Keratinocyte (primary cell): ENCODE data around the gene UBASH3B. TPM values are rescaled to one million over a fixed set of nuclear protein-coding genes. Genes with fewer than 3 reads are reported as not detected.
A peak's percentile ranks its signal among the peaks of the same experiment; 100 is the strongest.

ENCODE experiments used
- DNase-seq: peaks from one replicate; pipeline ENCODE4 v3.0.0-alpha.2; 2011; ENCODE audit warnings: low read depth, missing footprints, low spot score
- FAIRE-seq: peaks from 2 replicates; lab custom pipeline; 2011; peaks lifted over from hg19 to GRCh38; lab: Jason Lieb, UNC
- H2AFZ ChIP-seq: 2 replicates; pipeline ENCODE4 v1.6.0; 2012; ENCODE audit warnings: low read length, control low read depth, inconsistent platforms; ENCODE audit not compliant: control insufficient read depth
- H3K27ac ChIP-seq: 2 replicates; pipeline ENCODE4 v1.5.1; 2011; ENCODE audit warnings: low read length; ENCODE audit not compliant: control insufficient read depth, insufficient read depth
- H3K27me3 ChIP-seq: 3 replicates; pipeline ENCODE4 v1.6.0; 2011; ENCODE audit warnings: low read length; ENCODE audit not compliant: control insufficient read depth, insufficient read depth; ENCODE audit errors: extremely low read depth
- H3K36me3 ChIP-seq, 2 experiments: 2 replicates in 1 of 2; 3 replicates in 1 of 2; pipeline ENCODE4 v1.5.1; 2011; ENCODE audit warnings: low read length in 2 of 2, mild to moderate bottlenecking in 1 of 2; ENCODE audit not compliant: control insufficient read depth in 2 of 2, insufficient read depth in 2 of 2; ENCODE audit errors: extremely low read depth in 1 of 2
- H3K4me1 ChIP-seq: 3 replicates; pipeline ENCODE4 v1.5.1; 2011; ENCODE audit warnings: low read length; ENCODE audit not compliant: control insufficient read depth, insufficient read depth; ENCODE audit errors: extremely low read depth
- H3K4me2 ChIP-seq: 3 replicates; pipeline ENCODE4 v1.6.0; 2011; ENCODE audit warnings: low read depth, low read length; ENCODE audit not compliant: control insufficient read depth, insufficient read depth; ENCODE audit errors: extremely low read depth
- H3K4me3 ChIP-seq, 3 experiments: fragments of 200-600 bp in 1 of 3; sonication (generic) in 1 of 3; 2 replicates in 2 of 3; 3 replicates in 1 of 3; pipeline ENCODE4 v1.5.1; 2011 to 2016; ENCODE audit warnings: low read length in 3 of 3, mild to moderate bottlenecking in 3 of 3, control low read depth in 2 of 3, inconsistent platforms in 1 of 3, low read depth in 1 of 3, mixed read lengths in 1 of 3, mixed run types in 1 of 3, moderate library complexity in 1 of 3; ENCODE audit not compliant: control insufficient read depth in 2 of 3, insufficient read depth in 2 of 3; ENCODE audit errors: extremely low read depth in 1 of 3
- H3K79me2 ChIP-seq: 2 replicates; pipeline ENCODE4 v1.6.0; 2012; ENCODE audit warnings: low read length; ENCODE audit not compliant: control insufficient read depth, insufficient read depth
- H3K9ac ChIP-seq: 3 replicates; pipeline ENCODE4 v1.6.0; 2011; ENCODE audit warnings: low read length; ENCODE audit not compliant: control insufficient read depth, insufficient read depth; ENCODE audit errors: extremely low read depth
- H3K9me1 ChIP-seq: 3 replicates; pipeline ENCODE4 v1.6.0; 2011; ENCODE audit warnings: low read length; ENCODE audit not compliant: control insufficient read depth, insufficient read depth; ENCODE audit errors: extremely low read depth
- H3K9me3 ChIP-seq: 2 replicates; pipeline ENCODE4 v1.5.1; 2012; ENCODE audit warnings: low read depth, low read length; ENCODE audit not compliant: control insufficient read depth
- H4K20me1 ChIP-seq: 3 replicates; pipeline ENCODE4 v1.6.0; 2011; ENCODE audit warnings: low read length; ENCODE audit not compliant: control insufficient read depth, insufficient read depth; ENCODE audit errors: extremely low read depth
- CTCF ChIP-seq, 3 experiments: IDR thresholded peaks in 1 of 3; conservative IDR thresholded peaks in 1 of 3; optimal IDR thresholded peaks in 1 of 3; 2 replicates in 2 of 3; 3 replicates in 1 of 3; pipeline versions ENCODE3 to v1.5.1; 2011; ENCODE audit warnings: low read length in 3 of 3, mild to moderate bottlenecking in 3 of 3, moderate library complexity in 2 of 3, control low read depth in 1 of 3, inconsistent platforms in 1 of 3; ENCODE audit not compliant: insufficient read depth in 2 of 3; ENCODE audit errors: extremely low read depth in 1 of 3
- EZH2 ChIP-seq: IDR thresholded peaks from one replicate; pipeline ENCODE4 v1.6.1; 2012; ENCODE audit warnings: inconsistent platforms, mild to moderate bottlenecking, low read length, moderate library complexity
- dilution Hi-C: fragments of 300-500 bp; cut with MboI; formaldehyde crosslinking; loops from one replicate; pipeline ENCODE4 v1.7.0; 2020; ENCODE audit warnings: low sequenced_read_pairs; ENCODE audit not compliant: extremely low pct_ligation_motif_present
- polyA plus RNA-seq, 5 experiments: library from polyadenylated mRNA; depleted of rRNA in 3 of 5; stranded (reverse) in 3 of 5; stranded (forward) in 1 of 5; unstranded in 1 of 5; fragments of >200 nt; gene quantifications; 1 replicate in 1 of 5; 2 replicates in 3 of 5; 3 replicates in 1 of 5; pipeline versions ENCODE4 v1.2.1 to v1.2.3, GENCODE V29; 2011 to 2012; ENCODE audit warnings: missing spikeins in 2 of 5, low read depth in 1 of 5, low replicate concordance in 1 of 5

Gene UBASH3B
- polyA plus RNA-seq, 1 donor (not counting 4 experiments of a cell fraction or from before 2014, with no cell fraction given): 25.0 TPM

- H2AFZ ChIP-seq: no peak overlapping the region
- no peaks in the 10 kb centered on the region for H3K27me3 ChIP-seq
- dilution Hi-C loops: no loop called here
- H4K20me1 ChIP-seq: no peaks in the 10 kb centered on the region
- no peak overlapping the region for H3K4me3 ChIP-seq
- TF ChIP-seq EZH2: no peak
- no peak for TF ChIP-seq CTCF (optimal IDR thresholded peaks at IDR 0.05 in 1 of 3, IDR thresholded peaks at IDR 0.05 in 1 of 3, conservative IDR thresholded peaks at IDR 0.05 in 1 of 3; ENCODE audit: extremely low read depth in 1 of 3, insufficient read depth in 2 of 3, low read length in 3 of 3)
- no peaks in the 10 kb centered on the region for H3K4me1 ChIP-seq
- no peak overlapping the region for H3K9ac ChIP-seq
- no peak overlapping the region for H3K27ac ChIP-seq
- no peaks in the 10 kb centered on the region for H3K9me1 ChIP-seq
- no peaks in the 10 kb centered on the region for H3K9me3 ChIP-seq
- no peak overlapping the region for H3K4me2 ChIP-seq
- peak; percentile 87 for FAIRE-seq
- H3K36me3 ChIP-seq: no peaks in the 10 kb centered on the region
- peak; percentile 57 for DNase-seq
- no peaks in the 10 kb centered on the region for H3K79me2 ChIP-seq
Measured at GRCh38 chr11:122617297-122617696, 38.2 kb upstream of the UBASH3B start.

GRCh38 chr11:122617926-122618325, 37.6 kb upstream of the UBASH3B start:
- dilution Hi-C loops: no loop called here
- Histone ChIP-seq H3K9ac (no peak overlapping the region), H3K79me2 (no peaks in the 10 kb centered on the region), H3K4me1 (no peaks in the 10 kb centered on the region), H4K20me1 (no peaks in the 10 kb centered on the region), H2AFZ (no peak overlapping the region), H3K9me1 (no peaks in the 10 kb centered on the region), H3K36me3 (no peaks in the 10 kb centered on the region), H3K4me3 (no peak overlapping the region), H3K4me2 (no peak overlapping the region), H3K9me3 (no peaks in the 10 kb centered on the region), H3K27me3 (no peaks in the 10 kb centered on the region), H3K27ac (no peak overlapping the region)
- no peak for DNase-seq
- TF ChIP-seq EZH2: no peak
- no peak for TF ChIP-seq CTCF (optimal IDR thresholded peaks at IDR 0.05 in 1 of 3, IDR thresholded peaks at IDR 0.05 in 1 of 3, conservative IDR thresholded peaks at IDR 0.05 in 1 of 3; ENCODE audit: extremely low read depth in 1 of 3, insufficient read depth in 2 of 3, low read length in 3 of 3)
- no peak for FAIRE-seq
